ENCODE results near the gene HESX1.

HESX1 gene

GRCh38 chr3:57199895-57200297, at the start of gene HESX1:
TSS of gene HESX1 (minus strand) at chr3:57199978. CDS start at chr3:57199918, 60 bp downstream.
- no peak for DNase-seq (ENCODE audit: low read depth in 2 of 2)
- TF ChIP-seq CTCF (IDR thresholded peaks at IDR 0.05; ENCODE audit: low read depth, low read length), result no peak
- no peak within 1 kb of the TSS for H3K4me3 ChIP-seq (replicated peaks in 1 of 2; ENCODE audit: low read depth in 2 of 2, low read length in 2 of 2)

DNA sequence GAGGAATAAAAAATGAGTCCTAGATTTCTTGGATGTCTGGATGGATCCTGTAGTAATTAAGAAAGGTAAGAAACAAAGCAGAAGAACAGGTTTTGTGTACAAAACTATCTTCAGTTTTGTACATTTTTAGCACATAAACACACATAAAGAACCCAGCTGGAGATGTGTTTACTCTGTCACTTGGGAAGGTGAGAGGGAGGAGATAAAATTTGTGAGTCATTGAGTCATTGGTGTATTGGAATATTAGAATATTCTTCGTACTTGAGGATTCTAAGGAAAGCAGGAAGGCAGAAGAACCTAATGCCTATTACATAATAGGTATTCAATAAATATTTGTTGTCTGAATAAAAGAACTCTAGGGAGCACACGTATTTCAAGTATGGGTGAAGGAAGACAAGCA, 45.2 kb upstream of the HESX1 start:
- H3K4me3 ChIP-seq (replicated peaks in 1 of 2; ENCODE audit: low read depth in 2 of 2, low read length in 2 of 2), result no peak overlapping the region
- DNase-seq (ENCODE audit: low read depth in 2 of 2), result no peak
- no peak for TF ChIP-seq CTCF (IDR thresholded peaks at IDR 0.05; ENCODE audit: low read depth, low read length)

DNA sequence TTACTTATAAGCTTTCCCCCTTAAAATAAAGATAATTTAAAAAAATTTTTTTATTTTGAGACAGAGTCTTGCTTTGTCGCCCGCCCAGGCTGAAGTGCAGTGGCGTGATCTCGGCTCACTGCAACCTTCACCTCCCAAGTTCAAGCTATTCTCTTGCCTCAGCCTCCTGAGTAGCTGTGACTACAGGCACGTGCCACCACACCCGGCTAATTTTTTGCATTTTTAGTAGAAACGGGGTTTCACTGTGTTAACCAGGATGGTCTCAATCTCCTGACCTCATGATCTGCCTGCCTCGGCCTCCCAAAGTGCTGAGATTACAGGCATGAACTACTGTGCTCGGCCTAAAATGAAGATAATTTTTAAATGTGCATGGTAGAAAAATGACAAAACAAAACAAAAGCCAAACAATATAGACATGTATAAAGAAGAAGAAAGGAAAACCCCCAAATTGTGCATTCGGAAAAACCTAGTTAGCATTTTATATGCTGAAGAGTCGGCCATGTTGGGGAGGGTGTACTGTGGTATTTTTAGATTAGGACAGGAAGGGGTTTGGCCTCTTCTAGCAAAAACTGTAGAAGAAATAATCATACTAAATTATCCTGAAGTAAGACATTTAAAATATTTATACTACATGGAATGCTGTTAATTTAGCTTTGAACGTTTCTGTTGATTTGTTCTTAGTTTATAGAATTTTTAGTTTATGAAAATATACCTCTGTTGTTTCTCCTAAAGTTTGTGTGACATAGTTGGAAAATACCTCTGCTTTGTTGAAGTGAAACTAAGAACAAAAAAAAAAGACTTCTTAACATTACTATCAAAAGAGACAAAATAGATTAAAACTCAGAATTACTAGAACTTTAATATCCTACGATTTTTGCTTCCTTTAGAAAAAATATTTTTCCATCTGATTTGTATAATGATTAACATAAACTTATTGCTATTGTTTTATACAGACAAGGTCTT, 35.1 kb upstream of the HESX1 start:
- DNase-seq (ENCODE audit: low read depth in 2 of 2), result no peak
- no peak for TF ChIP-seq CTCF (IDR thresholded peaks at IDR 0.05; ENCODE audit: low read depth, low read length)

DNA sequence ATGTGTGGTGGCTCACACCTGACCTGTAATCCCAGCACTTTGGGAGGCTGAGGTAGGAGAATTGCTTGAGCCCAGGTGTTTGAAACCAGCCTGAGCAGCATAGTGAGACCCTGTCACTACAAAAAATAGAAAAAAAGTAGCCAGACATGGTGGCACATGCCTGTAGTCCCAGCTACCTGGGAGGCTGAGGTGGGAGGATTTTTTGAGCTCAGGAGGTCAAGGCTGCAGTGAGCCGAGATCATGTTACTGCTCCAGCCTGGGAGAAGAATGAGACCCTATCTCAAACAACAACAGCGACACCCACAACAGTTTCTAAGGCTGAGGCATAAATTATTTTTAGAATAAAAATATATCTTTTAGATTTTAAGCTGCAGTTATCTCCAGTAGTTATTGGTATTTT, 34.0 kb upstream of the HESX1 start:
- no peak for DNase-seq (ENCODE audit: low read depth in 2 of 2)
- no peak for TF ChIP-seq CTCF (IDR thresholded peaks at IDR 0.05; ENCODE audit: low read depth, low read length)
- H3K4me3 ChIP-seq (replicated peaks in 1 of 2; ENCODE audit: low read depth in 2 of 2, low read length in 2 of 2), result no peak overlapping the region

More for the DNA sequence above, 35.1 kb upstream of the HESX1 start:
- no peak overlapping the region for H3K4me3 ChIP-seq (replicated peaks in 1 of 2; ENCODE audit: low read depth in 2 of 2, low read length in 2 of 2)

DNA sequence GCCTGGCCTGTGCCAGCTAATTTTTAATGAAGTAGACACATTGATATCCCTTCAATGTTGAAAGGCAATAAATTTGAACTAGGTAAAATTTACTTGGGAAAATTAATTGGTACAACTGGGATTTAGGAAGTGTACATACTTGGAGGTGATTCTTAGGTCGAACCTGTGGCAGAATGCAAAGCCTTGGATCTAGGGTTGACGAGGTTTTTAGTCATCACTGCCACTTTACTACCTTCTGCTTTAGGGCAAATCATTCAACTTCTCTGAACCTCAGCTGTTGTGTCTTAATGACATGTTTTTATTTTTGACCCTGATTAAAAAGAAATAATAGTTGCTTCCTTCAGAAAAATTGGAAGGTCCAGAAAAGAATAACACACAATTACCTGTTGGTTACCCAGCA, 30.2 kb upstream of the HESX1 start:
- DNase-seq (ENCODE audit: low read depth in 2 of 2), result no peak
- TF ChIP-seq CTCF (IDR thresholded peaks at IDR 0.05; ENCODE audit: low read depth, low read length), result no peak

DNA sequence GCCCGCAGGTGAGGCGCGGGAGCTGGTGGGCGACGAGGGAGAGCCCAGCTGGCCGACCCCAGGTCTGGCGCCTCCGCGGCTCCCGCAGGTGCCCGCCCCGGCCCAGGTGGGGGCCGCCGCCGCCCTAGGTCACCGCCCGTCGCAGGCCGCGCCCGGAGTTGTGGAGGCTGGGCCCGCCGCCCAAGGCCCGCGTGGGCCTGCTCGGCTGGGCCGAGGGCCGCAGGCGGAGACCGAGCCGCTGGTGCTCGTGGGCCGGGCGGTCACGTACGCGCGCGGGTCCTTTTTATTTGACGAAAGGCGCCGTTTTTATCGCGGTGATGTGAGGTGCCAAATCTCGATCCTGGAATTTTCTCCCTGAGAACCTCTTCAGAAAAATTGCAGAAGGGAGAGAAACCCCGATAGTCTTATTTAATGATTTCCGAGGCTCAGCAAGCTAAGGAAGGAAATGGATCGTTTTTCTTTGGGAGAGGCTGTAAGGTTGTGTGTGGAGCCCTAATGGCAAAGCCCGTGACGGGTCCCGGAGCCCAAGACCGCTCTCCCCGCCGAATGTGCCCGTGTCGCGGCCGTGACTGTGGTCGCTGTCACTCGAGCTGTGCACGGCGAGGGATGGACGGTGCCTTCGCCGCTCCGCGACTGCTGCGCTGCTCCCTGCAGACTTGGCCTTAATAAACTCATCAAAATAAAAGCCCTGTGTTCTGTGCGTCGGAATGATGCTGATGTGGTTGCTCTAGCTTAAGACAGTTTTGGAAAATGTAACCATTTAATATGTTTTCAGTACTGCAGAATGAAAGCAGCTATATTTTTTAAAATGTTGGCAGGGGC, 28.4 kb upstream of the HESX1 start:
- peak; percentile 55 to 66 for DNase-seq (ENCODE audit: low read depth in 2 of 2)
- H3K4me3 ChIP-seq (replicated peaks in 1 of 2; ENCODE audit: low read depth in 2 of 2, low read length in 2 of 2), result peak overlapping the region; percentile 72 to 80
- no peak for TF ChIP-seq CTCF (IDR thresholded peaks at IDR 0.05; ENCODE audit: low read depth, low read length)

More for the DNA sequence above, 30.2 kb upstream of the HESX1 start:
- no peak overlapping the region for H3K4me3 ChIP-seq (replicated peaks in 1 of 2; ENCODE audit: low read depth in 2 of 2, low read length in 2 of 2)
